Measurements from ENCODE around the gene KICS2.
"Not testable (repeated sequence)": the region's sequence is repeated elsewhere in the genome, so short reads cannot be mapped to it uniquely, and the experiment has no call there.

KICS2 gene

GRCh38 chr12:64220046-64220445, 2.0 kb downstream of the KICS2 start:
- no peak overlapping the region for H3K27ac ChIP-seq (ENCODE audit: low read length, poor library complexity, severe bottlenecking)
- 99% methylated on average over 2 of the region's 3 CpGs for WGBS
- DNase-seq = no peak
- no peak overlapping the region for H3K4me3 ChIP-seq (ENCODE audit: insufficient read depth in 1 of 2, low read depth in 1 of 2, low read length in 2 of 2)
- H3K4me2 ChIP-seq (ENCODE audit: low read length, poor library complexity, severe bottlenecking) = no peak overlapping the region
- peaks cover 2% of the 10 kb centered on the region for H3K4me1 ChIP-seq (ENCODE audit: control insufficient read depth, insufficient read depth, low read depth, low read length)
- H2BK15ac ChIP-seq (ENCODE audit: low read depth, poor library complexity, severe bottlenecking) = no peak overlapping the region
- H2BK120ac ChIP-seq (ENCODE audit: low read depth, low read length) = no peak overlapping the region
- H2AK5ac ChIP-seq (ENCODE audit: low read length, severe bottlenecking) = no peak overlapping the region
- no peaks in the 10 kb centered on the region for H3K9me3 ChIP-seq (ENCODE audit: control insufficient read depth, low read length)
- peak overlapping the region in 1 of 2 experiments; percentile 9 for H3K18ac ChIP-seq (ENCODE audit: low read depth in 1 of 2, low read length in 2 of 2)
- no peak overlapping the region for H2BK5ac ChIP-seq (ENCODE audit: low read depth, low read length, poor library complexity, severe bottlenecking)
- peaks cover 0 to 7% of the 10 kb centered on the region in 2 experiments for H3K36me3 ChIP-seq (ENCODE audit: control insufficient read depth in 1 of 2, insufficient read depth in 2 of 2, low read depth in 1 of 2, low read length in 2 of 2)
- H3K23ac ChIP-seq (ENCODE audit: low read length in 2 of 2) = no peak overlapping the region
- peaks cover 7% of the 10 kb centered on the region for H3K79me1 ChIP-seq (replicated peaks; ENCODE audit: low read length, poor library complexity, severe bottlenecking)
- no peak overlapping the region for H2AFZ ChIP-seq (ENCODE audit: low read depth, low read length)
- no peak overlapping the region for H3K4ac ChIP-seq (ENCODE audit: low read depth in 1 of 2, low read length in 2 of 2)
- H2BK12ac ChIP-seq (ENCODE audit: low read length in 2 of 2) = no peak overlapping the region
- no peak overlapping the region for H3K9ac ChIP-seq (ENCODE audit: low read length)
- no peak overlapping the region for H3K14ac ChIP-seq (ENCODE audit: low read length in 2 of 2)
- H4K91ac ChIP-seq (ENCODE audit: low read length) = no peak overlapping the region
- H4K8ac ChIP-seq (ENCODE audit: low read length) = peak overlapping the region; percentile 37
- no peaks in the 10 kb centered on the region for H3K27me3 ChIP-seq (ENCODE audit: control insufficient read depth in 1 of 2, insufficient read depth in 1 of 2, low read length in 2 of 2)

- Histone ChIP-seq H3K4me3 (ENCODE audit: insufficient read depth in 1 of 2, low read depth in 1 of 2, low read length in 2 of 2) (no peak overlapping the region), H3K23ac (ENCODE audit: low read length in 2 of 2) (no peak overlapping the region), H3K4ac (ENCODE audit: low read depth in 1 of 2, low read length in 2 of 2) (no peak overlapping the region), H3K9ac (ENCODE audit: low read length) (no peak overlapping the region), H2BK12ac (ENCODE audit: low read length in 2 of 2) (no peak overlapping the region), H2AK5ac (ENCODE audit: low read length, severe bottlenecking) (no peak overlapping the region), H3K27ac (ENCODE audit: low read length, poor library complexity, severe bottlenecking) (no peak overlapping the region), H2BK5ac (ENCODE audit: low read depth, low read length, poor library complexity, severe bottlenecking) (no peak overlapping the region), H3K36me3 (ENCODE audit: control insufficient read depth in 1 of 2, insufficient read depth in 2 of 2, low read depth in 1 of 2, low read length in 2 of 2) (peaks cover 0 to 14% of the 10 kb centered on the region in 2 experiments), H3K4me1 (ENCODE audit: control insufficient read depth, insufficient read depth, low read depth, low read length) (peaks cover 2% of the 10 kb centered on the region), H2BK120ac (ENCODE audit: low read depth, low read length) (no peak overlapping the region), H3K79me1 (replicated peaks; ENCODE audit: low read length, poor library complexity, severe bottlenecking) (peaks cover 7% of the 10 kb centered on the region), H2AFZ (ENCODE audit: low read depth, low read length) (no peak overlapping the region), H3K18ac (ENCODE audit: low read depth in 1 of 2, low read length in 2 of 2) (no peak overlapping the region), H3K4me2 (ENCODE audit: low read length, poor library complexity, severe bottlenecking) (no peak overlapping the region), H2BK15ac (ENCODE audit: low read depth, poor library complexity, severe bottlenecking) (no peak overlapping the region), H3K14ac (ENCODE audit: low read length in 2 of 2) (no peak overlapping the region), H3K9me3 (ENCODE audit: control insufficient read depth, low read length) (no peaks in the 10 kb centered on the region), H3K27me3 (ENCODE audit: control insufficient read depth in 1 of 2, insufficient read depth in 1 of 2, low read length in 2 of 2) (no peaks in the 10 kb centered on the region), H4K8ac (ENCODE audit: low read length) (no peak overlapping the region), H4K91ac (ENCODE audit: low read length) (no peak overlapping the region)
- DNase-seq = no peak
- 14% methylated on average over 1 of the region's 2 CpGs for WGBS
These were observed 3.0 kb downstream of the KICS2 start for GRCh38 chr12:64219145-64219544.

GRCh38 chr12:64218597-64218996, 3.5 kb downstream of the KICS2 start:
- Histone ChIP-seq H3K27me3 (ENCODE audit: control insufficient read depth in 1 of 2, insufficient read depth in 1 of 2, low read length in 2 of 2) (no peaks in the 10 kb centered on the region), H4K91ac (ENCODE audit: low read length) (no peak overlapping the region), H2AK5ac (ENCODE audit: low read length, severe bottlenecking) (no peak overlapping the region), H3K18ac (ENCODE audit: low read depth in 1 of 2, low read length in 2 of 2) (no peak overlapping the region), H2BK120ac (ENCODE audit: low read depth, low read length) (no peak overlapping the region), H3K79me1 (replicated peaks; ENCODE audit: low read length, poor library complexity, severe bottlenecking) (peaks cover 7% of the 10 kb centered on the region), H3K4me2 (ENCODE audit: low read length, poor library complexity, severe bottlenecking) (no peak overlapping the region), H3K23ac (ENCODE audit: low read length in 2 of 2) (no peak overlapping the region), H2AFZ (ENCODE audit: low read depth, low read length) (no peak overlapping the region), H3K27ac (ENCODE audit: low read length, poor library complexity, severe bottlenecking) (no peak overlapping the region), H3K4me1 (ENCODE audit: control insufficient read depth, insufficient read depth, low read depth, low read length) (peaks cover 2% of the 10 kb centered on the region), H3K4me3 (ENCODE audit: insufficient read depth in 1 of 2, low read depth in 1 of 2, low read length in 2 of 2) (peak overlapping the region in 1 of 2 experiments; percentile 18), H2BK12ac (ENCODE audit: low read length in 2 of 2) (no peak overlapping the region), H3K9me3 (ENCODE audit: control insufficient read depth, low read length) (no peaks in the 10 kb centered on the region), H3K14ac (ENCODE audit: low read length in 2 of 2) (no peak overlapping the region), H3K9ac (ENCODE audit: low read length) (no peak overlapping the region), H3K4ac (ENCODE audit: low read depth in 1 of 2, low read length in 2 of 2) (no peak overlapping the region), H2BK15ac (ENCODE audit: low read depth, poor library complexity, severe bottlenecking) (no peak overlapping the region), H3K36me3 (ENCODE audit: control insufficient read depth in 1 of 2, insufficient read depth in 2 of 2, low read depth in 1 of 2, low read length in 2 of 2) (peaks cover 0 to 19% of the 10 kb centered on the region in 2 experiments), H4K8ac (ENCODE audit: low read length) (no peak overlapping the region), H2BK5ac (ENCODE audit: low read depth, low read length, poor library complexity, severe bottlenecking) (no peak overlapping the region)
- WGBS = 82% methylated on average over 3 of the region's 5 CpGs
- no peak for DNase-seq

- H2BK5ac ChIP-seq (ENCODE audit: low read depth, low read length, poor library complexity, severe bottlenecking); H3K27ac ChIP-seq (ENCODE audit: low read length, poor library complexity, severe bottlenecking); H4K8ac ChIP-seq (ENCODE audit: low read length); H2BK12ac ChIP-seq (ENCODE audit: low read length in 2 of 2); H4K91ac ChIP-seq (ENCODE audit: low read length); H3K27me3 ChIP-seq (ENCODE audit: control insufficient read depth in 1 of 2, insufficient read depth in 1 of 2, low read length in 2 of 2); H2AFZ ChIP-seq (ENCODE audit: low read depth, low read length); H3K4me3 ChIP-seq (ENCODE audit: insufficient read depth in 1 of 2, low read depth in 1 of 2, low read length in 2 of 2); H3K9me3 ChIP-seq (ENCODE audit: control insufficient read depth, low read length); H3K23ac ChIP-seq (ENCODE audit: low read length in 2 of 2); H2BK15ac ChIP-seq (ENCODE audit: low read depth, poor library complexity, severe bottlenecking); H3K9ac ChIP-seq (ENCODE audit: low read length); H3K79me1 ChIP-seq (replicated peaks; ENCODE audit: low read length, poor library complexity, severe bottlenecking); DNase-seq; H3K4me2 ChIP-seq (ENCODE audit: low read length, poor library complexity, severe bottlenecking); H3K4ac ChIP-seq (ENCODE audit: low read depth in 1 of 2, low read length in 2 of 2); H3K4me1 ChIP-seq (ENCODE audit: control insufficient read depth, insufficient read depth, low read depth, low read length); H3K18ac ChIP-seq (ENCODE audit: low read depth in 1 of 2, low read length in 2 of 2); H3K14ac ChIP-seq (ENCODE audit: low read length in 2 of 2); H2AK5ac ChIP-seq (ENCODE audit: low read length, severe bottlenecking); H2BK120ac ChIP-seq (ENCODE audit: low read depth, low read length): not testable (repeated sequence)
- 97% methylated on average over 7 of the region's 7 CpGs for WGBS
- peaks cover 0 to 28% of the 10 kb centered on the region in 2 experiments for H3K36me3 ChIP-seq (ENCODE audit: control insufficient read depth in 1 of 2, insufficient read depth in 2 of 2, low read depth in 1 of 2, low read length in 2 of 2)
These were observed 4.5 kb downstream of the KICS2 start for GRCh38 chr12:64217643-64218042.

Data from mesenchymal stem cell (in vitro differentiated cells and primary cell).